ENCODE measurements around the gene POLA1. TPM values are rescaled to one million over a fixed set of nuclear protein-coding genes. Genes with fewer than 3 reads are reported as not detected.

POLA1 gene
- total RNA-seq, 2 donors from 2014 or later = 7.7 to 8.7 TPM

DNA sequence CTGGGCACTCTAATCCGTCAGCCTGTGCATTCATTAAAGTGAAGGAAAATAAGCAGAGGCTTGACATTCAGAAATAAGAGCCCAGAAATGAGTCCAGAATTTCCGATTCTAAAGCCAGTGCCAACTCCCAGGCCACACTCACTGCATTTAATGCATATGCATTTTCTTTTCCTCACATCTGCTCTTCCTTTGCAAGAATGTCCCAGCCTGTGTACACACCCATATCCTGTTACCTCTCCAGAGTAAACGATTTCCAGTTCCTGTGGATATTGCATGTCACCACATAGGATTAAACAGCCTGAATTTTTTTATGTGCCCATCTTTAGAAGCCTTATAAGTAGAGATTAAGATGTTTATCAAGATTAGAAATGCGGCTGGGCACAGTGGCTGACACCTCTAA, 294.6 kb downstream of the POLA1 start:
- Mint-ChIP-seq H3K36me3 (ENCODE audit: low read depth) (no peaks in the 10 kb centered on the region), H3K27me3 (no peaks in the 10 kb centered on the region), H3K4me1 (no peaks in the 10 kb centered on the region), H3K4me3 (no peak overlapping the region), H3K27ac (no peak overlapping the region)
- DNase-seq (no peak), ATAC-seq (no peak)
- no peaks in the 10 kb centered on the region for H3K9me3 ChIP-seq (ENCODE audit: control insufficient read depth, low read length, poor library complexity, severe bottlenecking)

DNA sequence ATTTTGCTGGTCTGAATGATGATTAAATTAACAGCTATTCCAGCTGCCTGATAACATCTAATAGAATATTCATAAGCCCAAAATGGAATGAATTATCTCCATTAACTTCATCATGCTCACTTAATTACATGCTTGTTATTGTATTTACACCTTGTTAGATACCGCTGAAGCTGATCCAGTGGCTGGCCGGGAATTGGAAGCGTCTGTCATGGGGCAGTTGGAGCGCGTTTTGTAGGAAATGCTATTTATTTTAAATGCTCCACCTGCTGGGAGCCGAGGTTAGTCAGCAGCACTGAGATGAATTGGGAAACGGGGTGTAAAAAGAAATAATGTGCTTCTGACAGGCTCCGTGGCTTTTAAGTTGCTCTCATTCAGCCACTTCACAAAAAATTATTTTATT, 296.8 kb downstream of the POLA1 start:
- Mint-ChIP-seq H3K27me3 (no peaks in the 10 kb centered on the region), H3K27ac (no peak overlapping the region), H3K4me1 (no peaks in the 10 kb centered on the region), H3K36me3 (ENCODE audit: low read depth) (no peaks in the 10 kb centered on the region), H3K4me3 (no peak overlapping the region)
- no peaks in the 10 kb centered on the region for H3K9me3 ChIP-seq (ENCODE audit: control insufficient read depth, low read length, poor library complexity, severe bottlenecking)
- ATAC-seq (no peak), DNase-seq (no peak)

DNA sequence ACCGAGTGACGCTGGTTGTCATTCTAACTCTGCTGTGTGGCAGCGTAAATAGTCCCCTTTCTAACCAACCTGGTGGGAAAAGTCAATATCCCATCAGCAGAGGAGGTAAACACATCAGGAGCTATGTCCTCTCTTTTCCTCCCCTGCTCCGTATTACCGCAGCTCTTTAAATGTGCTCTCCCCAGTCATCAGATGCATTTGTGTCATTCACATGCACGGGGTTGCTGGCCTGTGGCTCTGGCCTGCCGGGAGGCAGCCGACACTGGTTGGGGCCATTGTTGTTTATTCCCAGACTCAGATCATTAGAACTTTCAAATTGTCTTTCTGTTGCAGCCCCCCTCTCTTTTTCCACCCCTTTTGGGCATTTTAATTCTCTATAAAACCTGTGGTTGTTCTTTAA, 300.2 kb downstream of the POLA1 start:
- no peaks in the 10 kb centered on the region for H3K9me3 ChIP-seq (ENCODE audit: control insufficient read depth, low read length, poor library complexity, severe bottlenecking)
- no peak overlapping the region for H3K27ac Mint-ChIP-seq

DNA sequence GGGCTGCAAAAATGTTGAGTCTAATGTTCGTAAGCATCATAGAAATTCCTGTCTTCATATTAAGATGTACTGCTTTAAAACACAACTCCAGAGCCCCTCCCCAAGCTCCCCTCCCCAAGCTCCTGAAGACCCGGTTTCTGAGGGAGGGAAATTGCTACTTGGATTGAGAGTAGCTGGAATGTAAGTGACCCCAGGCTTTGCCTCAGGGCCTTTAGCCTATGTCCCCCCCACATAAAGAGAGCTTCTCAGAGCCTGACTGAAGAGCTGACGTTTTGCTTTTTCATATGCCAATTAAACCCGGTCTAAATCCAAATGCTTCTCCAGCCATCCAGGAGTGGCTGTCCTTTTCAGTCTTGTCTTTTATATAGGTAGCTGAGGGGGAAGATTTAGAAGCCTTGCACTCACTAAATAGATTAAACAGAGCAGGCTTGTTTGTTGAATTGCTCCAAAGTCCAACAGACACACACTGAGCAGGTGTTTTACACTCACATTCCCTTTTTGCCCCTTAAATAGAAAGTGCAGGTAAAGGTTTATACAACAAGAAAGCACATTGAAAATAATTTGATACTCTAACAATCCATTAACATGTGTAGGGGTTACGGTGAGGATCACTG, 302.5 kb downstream of the POLA1 start:
- H3K27me3 Mint-ChIP-seq = peaks cover 4% of the 10 kb centered on the region
- H3K4me1 Mint-ChIP-seq = no peaks in the 10 kb centered on the region

More for the DNA sequence above, 300.2 kb downstream of the POLA1 start:
- Mint-ChIP-seq H3K27me3 (no peaks in the 10 kb centered on the region), H3K36me3 (ENCODE audit: low read depth) (no peaks in the 10 kb centered on the region), H3K4me3 (no peak overlapping the region), H3K4me1 (no peaks in the 10 kb centered on the region)
- ATAC-seq (no peak), DNase-seq (no peak)

DNA sequence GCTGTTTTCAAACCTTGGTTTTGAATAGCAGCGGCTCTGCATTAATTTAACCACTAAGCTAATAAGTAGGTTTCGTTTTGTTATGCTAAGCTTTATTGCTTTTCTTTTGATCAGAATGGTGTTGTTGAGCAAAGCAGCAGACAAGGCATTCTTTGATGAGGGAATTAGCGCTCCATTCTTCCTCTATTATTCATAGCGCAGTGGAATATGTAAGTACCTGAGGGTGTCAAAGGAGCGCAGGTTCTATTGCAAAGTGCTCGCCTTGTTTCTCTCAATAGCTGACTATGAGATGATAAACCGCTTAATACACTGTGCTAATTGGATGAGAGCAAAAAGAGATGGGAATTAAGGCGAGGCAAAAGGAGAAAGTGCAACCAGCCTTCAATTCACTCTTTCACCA, 305.8 kb downstream of the POLA1 start:
- ATAC-seq (no peak), DNase-seq (no peak)
- H3K4me3 Mint-ChIP-seq = no peak overlapping the region
- H3K36me3 Mint-ChIP-seq (ENCODE audit: low read depth) = no peaks in the 10 kb centered on the region
- peaks cover 11% of the 10 kb centered on the region for H3K27me3 Mint-ChIP-seq
- H3K9me3 ChIP-seq (ENCODE audit: control insufficient read depth, low read length, poor library complexity, severe bottlenecking) = no peaks in the 10 kb centered on the region
- H3K27ac Mint-ChIP-seq = no peak overlapping the region
- peaks cover 6% of the 10 kb centered on the region for H3K4me1 Mint-ChIP-seq

More for the DNA sequence above, 302.5 kb downstream of the POLA1 start:
- ATAC-seq (no peak), DNase-seq (no peak)
- H3K9me3 ChIP-seq (ENCODE audit: control insufficient read depth, low read length, poor library complexity, severe bottlenecking) = no peaks in the 10 kb centered on the region
- no peak overlapping the region for H3K4me3 Mint-ChIP-seq
- H3K27ac Mint-ChIP-seq = no peak overlapping the region
- H3K36me3 Mint-ChIP-seq (ENCODE audit: low read depth) = no peaks in the 10 kb centered on the region

- ATAC-seq (no peak), DNase-seq (no peak)
- Mint-ChIP-seq H3K27me3 (peaks cover 23% of the 10 kb centered on the region), H3K4me1 (peaks cover 15% of the 10 kb centered on the region), H3K36me3 (ENCODE audit: low read depth) (peaks cover 2% of the 10 kb centered on the region), H3K4me3 (no peak overlapping the region), H3K27ac (no peak overlapping the region)
- no peaks in the 10 kb centered on the region for H3K9me3 ChIP-seq (ENCODE audit: control insufficient read depth, low read length, poor library complexity, severe bottlenecking)
These were observed 308.3 kb downstream of the POLA1 start for GRCh38 chrX:25001808-25002660.

- Mint-ChIP-seq H3K4me3 (peak overlapping the region; percentile 51), H3K4me1 (peaks cover 15% of the 10 kb centered on the region), H3K27me3 (peaks cover 24% of the 10 kb centered on the region), H3K27ac (no peak overlapping the region), H3K36me3 (ENCODE audit: low read depth) (peaks cover 2% of the 10 kb centered on the region)
- no peak for ATAC-seq
- no peaks in the 10 kb centered on the region for H3K9me3 ChIP-seq (ENCODE audit: control insufficient read depth, low read length, poor library complexity, severe bottlenecking)
- DNase-seq = no peak
These were observed 308.9 kb downstream of the POLA1 start for GRCh38 chrX:25002661-25003020.

GRCh38 chrX:25003066-25003849, 309.5 kb downstream of the POLA1 start:
- no peak for DNase-seq
- no peak overlapping the region for H3K27ac Mint-ChIP-seq
- peaks cover 30% of the 10 kb centered on the region for H3K27me3 Mint-ChIP-seq
- H3K4me3 Mint-ChIP-seq = peak overlapping the region; percentile 51
- H3K36me3 Mint-ChIP-seq (ENCODE audit: low read depth) = peaks cover 2% of the 10 kb centered on the region
- peaks cover 15% of the 10 kb centered on the region for H3K4me1 Mint-ChIP-seq
- no peak for ATAC-seq
- no peaks in the 10 kb centered on the region for H3K9me3 ChIP-seq (ENCODE audit: control insufficient read depth, low read length, poor library complexity, severe bottlenecking)

GRCh38 chrX:25004040-25004439, 310.3 kb downstream of the POLA1 start:
- ATAC-seq (no peak), DNase-seq (no peak)
- Mint-ChIP-seq H3K27me3 (peaks cover 30% of the 10 kb centered on the region), H3K4me3 (peak overlapping the region; percentile 73), H3K27ac (no peak overlapping the region), H3K36me3 (ENCODE audit: low read depth) (peaks cover 2% of the 10 kb centered on the region), H3K4me1 (peaks cover 15% of the 10 kb centered on the region)
- H3K9me3 ChIP-seq (ENCODE audit: control insufficient read depth, low read length, poor library complexity, severe bottlenecking) = no peaks in the 10 kb centered on the region

DNA sequence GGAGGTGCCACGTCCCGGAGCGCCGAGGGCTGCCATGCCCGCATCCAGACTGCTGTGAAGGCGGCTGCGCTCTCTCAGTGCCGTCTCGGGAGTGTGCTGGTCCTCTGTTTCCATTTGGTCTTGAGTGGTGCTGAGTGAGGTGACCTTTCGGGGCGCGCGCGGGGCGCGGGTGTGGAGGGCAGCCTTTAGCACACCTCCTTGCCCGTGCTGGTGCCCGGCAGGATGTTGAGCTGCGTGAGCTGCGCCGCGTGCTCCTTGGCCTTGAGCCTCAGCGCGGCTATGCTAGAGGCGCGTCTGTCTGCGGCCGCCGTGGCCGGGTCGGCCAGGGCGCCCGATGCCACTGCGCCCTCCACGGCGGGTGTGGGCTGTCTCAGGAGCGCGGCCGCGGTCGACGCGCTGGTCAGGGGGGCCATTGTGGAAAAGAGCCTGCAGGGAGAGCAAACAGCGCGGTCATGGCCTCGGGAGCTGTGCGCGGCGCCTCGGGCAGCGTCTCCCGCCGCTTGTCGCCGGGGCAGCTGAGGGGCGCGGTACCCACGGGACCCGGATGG, 310.8 kb downstream of the POLA1 start:
- peak overlapping the region; percentile 73 for H3K4me3 Mint-ChIP-seq
- DNase-seq (no peak), ATAC-seq (no peak)
- H3K9me3 ChIP-seq (ENCODE audit: control insufficient read depth, low read length, poor library complexity, severe bottlenecking) = no peaks in the 10 kb centered on the region
- peaks cover 15% of the 10 kb centered on the region for H3K4me1 Mint-ChIP-seq
- peaks cover 2% of the 10 kb centered on the region for H3K36me3 Mint-ChIP-seq (ENCODE audit: low read depth)
- no peak overlapping the region for H3K27ac Mint-ChIP-seq
- peaks cover 30% of the 10 kb centered on the region for H3K27me3 Mint-ChIP-seq

GRCh38 chrX:25005034-25005381, 311.3 kb downstream of the POLA1 start:
- DNase-seq (no peak), ATAC-seq (no peak)
- peaks cover 31% of the 10 kb centered on the region for H3K27me3 Mint-ChIP-seq
- no peak overlapping the region for H3K27ac Mint-ChIP-seq
- peaks cover 15% of the 10 kb centered on the region for H3K4me1 Mint-ChIP-seq
- peaks cover 2% of the 10 kb centered on the region for H3K36me3 Mint-ChIP-seq (ENCODE audit: low read depth)
- H3K4me3 Mint-ChIP-seq = no peak overlapping the region
- no peaks in the 10 kb centered on the region for H3K9me3 ChIP-seq (ENCODE audit: control insufficient read depth, low read length, poor library complexity, severe bottlenecking)

- Mint-ChIP-seq H3K27me3 (peaks cover 36% of the 10 kb centered on the region), H3K36me3 (ENCODE audit: low read depth) (peaks cover 2% of the 10 kb centered on the region), H3K4me3 (peak overlapping the region; percentile 7), H3K27ac (no peak overlapping the region), H3K4me1 (peaks cover 15% of the 10 kb centered on the region)
- ATAC-seq (no peak), DNase-seq (no peak)
- no peaks in the 10 kb centered on the region for H3K9me3 ChIP-seq (ENCODE audit: control insufficient read depth, low read length, poor library complexity, severe bottlenecking)
These were observed 311.9 kb downstream of the POLA1 start for GRCh38 chrX:25005382-25006185.
